ENCODE data around the gene WDR45B. TPM values are rescaled to one million over a fixed set of nuclear protein-coding genes. Genes with fewer than 3 reads are reported as not detected.

Gene WDR45B
- total RNA-seq, 1 experiment from 2014 or later: 110 TPM

DNA sequence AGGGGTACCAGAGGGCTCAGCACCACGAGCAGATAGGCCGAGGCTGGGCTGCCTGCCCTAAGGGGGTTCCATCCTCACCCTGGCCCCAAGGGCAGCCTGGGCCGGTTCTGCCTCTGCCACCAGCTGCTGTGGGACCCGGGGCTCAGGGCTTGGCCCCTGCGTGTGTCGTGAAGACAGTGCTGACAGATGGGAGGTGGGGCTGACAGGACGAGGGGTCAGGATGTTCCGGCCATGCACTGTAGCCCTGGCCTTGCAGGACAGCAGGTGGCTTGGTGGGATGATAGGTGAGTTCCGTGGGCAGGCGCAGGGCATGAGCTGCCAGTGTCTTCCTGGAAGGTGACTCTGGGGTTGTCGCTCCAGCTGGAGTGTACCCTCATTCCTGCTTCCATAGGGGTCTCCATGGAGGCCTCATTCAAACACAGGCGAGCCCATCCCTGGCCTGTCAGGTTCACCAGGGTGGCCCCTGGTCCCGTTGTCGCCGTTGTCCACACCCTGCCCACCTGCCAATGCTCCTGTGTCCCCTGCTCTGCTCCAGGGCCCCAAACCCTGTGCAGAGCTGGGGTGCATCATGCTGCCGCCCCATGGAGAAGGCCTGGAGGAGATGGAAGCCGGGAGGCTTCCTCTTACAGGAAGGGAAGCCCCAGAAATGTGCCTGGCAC, 57.2 kb downstream of the WDR45B start:
- H2AFZ ChIP-seq (ENCODE audit: low read length): no peak overlapping the region
- no peak overlapping the region for H3K4me3 Mint-ChIP-seq
- no peak overlapping the region for H3K23ac ChIP-seq (ENCODE audit: insufficient read length, low read depth, low read length)
- no peak overlapping the region for H2AK5ac ChIP-seq (ENCODE audit: insufficient read length, low read length)
- H2BK120ac ChIP-seq (ENCODE audit: low read depth, low read length, poor library complexity, severe bottlenecking): no peak overlapping the region
- DNase-seq: no peak
- H3K27ac Mint-ChIP-seq: no peak overlapping the region; a peak in 1 of 7 replicates
- H2BK12ac ChIP-seq (ENCODE audit: insufficient read length, low read depth, low read length): no peak overlapping the region
- H4K5ac ChIP-seq (ENCODE audit: insufficient read length, low read depth, low read length): no peak overlapping the region
- peaks cover 2% of the 10 kb centered on the region for H3K79me1 ChIP-seq (ENCODE audit: insufficient read depth, low read depth, low read length, poor library complexity, severe bottlenecking)
- H3K4me1 Mint-ChIP-seq: peaks cover 4 to 10% of the 10 kb centered on the region in 2 experiments; a peak in 3 of 4 replicates
- H3K9ac ChIP-seq (ENCODE audit: extremely low read depth, insufficient read length, low read length): no peak overlapping the region
- H2BK20ac ChIP-seq (ENCODE audit: low read depth, low read length, poor library complexity, severe bottlenecking): no peak overlapping the region
- no peaks in the 10 kb centered on the region for H3K9me3 ChIP-seq (ENCODE audit: control insufficient read depth, low read depth, low read length)
- H3K27me3 Mint-ChIP-seq (ENCODE audit: low read depth): no peaks in the 10 kb centered on the region; the same call in 1 of the 2 replicates
- no peaks in the 10 kb centered on the region for H3K79me2 ChIP-seq (ENCODE audit: insufficient read depth, low read length)
- no peak overlapping the region for H3T11ph ChIP-seq (ENCODE audit: low read length)
- no peak overlapping the region for H3K4ac ChIP-seq (ENCODE audit: low read depth, low read length)
- H3K4me2 ChIP-seq (ENCODE audit: insufficient read depth, insufficient read length, low read length): no peak overlapping the region
- H3K27ac ChIP-seq (ENCODE audit: insufficient read length, low read depth, low read length): no peak overlapping the region
- peaks cover 27 to 61% (median 59%) of the 10 kb centered on the region in 3 experiments; a peak in 6 of 7 replicates for H3K36me3 Mint-ChIP-seq (ENCODE audit: insufficient read depth in 1 of 3, low read depth in 3 of 3)
- no peaks in the 10 kb centered on the region for H3K4me1 ChIP-seq (ENCODE audit: insufficient read depth, low read length)
- H4K20me1 ChIP-seq (ENCODE audit: control insufficient read depth, insufficient read depth, insufficient read length): peaks cover 2% of the 10 kb centered on the region
- H3K56ac ChIP-seq (ENCODE audit: insufficient read length, low read depth, low read length): no peak overlapping the region
- TF ChIP-seq, protein P1, sequence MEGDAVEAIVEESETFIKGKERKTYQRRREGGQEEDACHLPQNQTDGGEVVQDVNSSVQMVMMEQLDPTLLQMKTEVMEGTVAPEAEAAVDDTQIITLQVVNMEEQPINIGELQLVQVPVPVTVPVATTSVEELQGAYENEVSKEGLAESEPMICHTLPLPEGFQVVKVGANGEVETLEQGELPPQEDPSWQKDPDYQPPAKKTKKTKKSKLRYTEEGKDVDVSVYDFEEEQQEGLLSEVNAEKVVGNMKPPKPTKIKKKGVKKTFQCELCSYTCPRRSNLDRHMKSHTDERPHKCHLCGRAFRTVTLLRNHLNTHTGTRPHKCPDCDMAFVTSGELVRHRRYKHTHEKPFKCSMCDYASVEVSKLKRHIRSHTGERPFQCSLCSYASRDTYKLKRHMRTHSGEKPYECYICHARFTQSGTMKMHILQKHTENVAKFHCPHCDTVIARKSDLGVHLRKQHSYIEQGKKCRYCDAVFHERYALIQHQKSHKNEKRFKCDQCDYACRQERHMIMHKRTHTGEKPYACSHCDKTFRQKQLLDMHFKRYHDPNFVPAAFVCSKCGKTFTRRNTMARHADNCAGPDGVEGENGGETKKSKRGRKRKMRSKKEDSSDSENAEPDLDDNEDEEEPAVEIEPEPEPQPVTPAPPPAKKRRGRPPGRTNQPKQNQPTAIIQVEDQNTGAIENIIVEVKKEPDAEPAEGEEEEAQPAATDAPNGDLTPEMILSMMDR (conservative IDR thresholded peaks at IDR 0.05): no peak
- WGBS (ENCODE audit: extremely low coverage, insufficient read length, low lambda C conversion rate): no CpG with 5 or more reads among the region's 17 CpGs
- no peaks in the 10 kb centered on the region for H3K27me3 ChIP-seq (ENCODE audit: insufficient read depth, low read length)
- no peak overlapping the region for H4K8ac ChIP-seq (replicated peaks; ENCODE audit: insufficient read length, low read depth, low read length)
- H3K9me3 Mint-ChIP-seq: no peaks in the 10 kb centered on the region
- H4K91ac ChIP-seq (ENCODE audit: insufficient read length, low read depth, low read length): no peak overlapping the region
- H3K18ac ChIP-seq (ENCODE audit: insufficient read length, low read depth, low read length): no peak overlapping the region
- H3K14ac ChIP-seq (ENCODE audit: insufficient read depth, low read length): no peak overlapping the region
- H2BK5ac ChIP-seq (ENCODE audit: insufficient read length, low read length): no peak overlapping the region
- no peaks in the 10 kb centered on the region for H3K23me2 ChIP-seq (ENCODE audit: insufficient read length, low read depth, low read length, poor library complexity, severe bottlenecking)
- H2BK15ac ChIP-seq (ENCODE audit: low read depth, low read length): no peak overlapping the region
